ENCODE data around the gene HS6ST3. TPM values are rescaled to one million over a fixed set of nuclear protein-coding genes. Genes with fewer than 3 reads are reported as not detected.

The HS6ST3 gene
- total RNA-seq, 2 donors from 2014 or later, result not detected

DNA sequence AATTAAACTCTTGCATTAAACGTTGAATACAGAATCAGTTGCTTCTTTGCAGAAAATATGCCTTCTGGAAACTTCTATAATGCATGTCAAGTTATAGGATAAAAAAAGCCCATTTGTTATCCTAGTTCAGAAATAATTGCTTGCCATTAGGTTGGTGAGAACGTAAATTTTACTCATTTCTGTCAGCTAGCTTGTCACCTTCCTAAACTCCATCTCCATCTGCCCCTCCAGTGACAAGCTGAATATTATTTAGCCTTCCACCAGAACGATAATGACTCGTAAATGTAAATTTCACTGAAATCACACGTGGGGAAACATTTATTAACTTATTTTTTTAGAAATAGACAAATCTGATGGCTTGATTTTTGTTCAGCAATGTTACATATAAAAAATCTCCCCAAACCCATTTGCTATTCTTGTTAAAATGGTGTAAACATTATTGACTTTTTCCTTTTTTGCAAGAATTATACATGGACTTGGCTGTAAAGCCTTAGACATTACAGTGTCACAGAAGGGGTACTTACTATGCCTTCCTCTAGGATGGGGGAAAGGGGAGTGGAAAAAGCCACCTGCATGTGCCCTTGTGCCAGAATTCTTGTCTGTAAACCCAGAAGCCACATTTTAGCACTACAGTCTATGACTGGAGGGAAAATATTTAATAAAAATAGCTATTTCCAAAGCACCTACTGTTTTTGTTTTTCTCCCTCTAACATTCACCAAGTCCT lies 577.5 kb downstream of the HS6ST3 start:
- no peak for ATAC-seq
- Mint-ChIP-seq H3K36me3 (peaks cover 0 to 8% of the 10 kb centered on the region in 2 donors), H3K27ac (no peak overlapping the region), H3K9me3 (peaks cover 7 to 23% of the 10 kb centered on the region in 2 donors)
- no peak for DNase-seq (ENCODE audit: low spot score in 2 of 2)

DNA sequence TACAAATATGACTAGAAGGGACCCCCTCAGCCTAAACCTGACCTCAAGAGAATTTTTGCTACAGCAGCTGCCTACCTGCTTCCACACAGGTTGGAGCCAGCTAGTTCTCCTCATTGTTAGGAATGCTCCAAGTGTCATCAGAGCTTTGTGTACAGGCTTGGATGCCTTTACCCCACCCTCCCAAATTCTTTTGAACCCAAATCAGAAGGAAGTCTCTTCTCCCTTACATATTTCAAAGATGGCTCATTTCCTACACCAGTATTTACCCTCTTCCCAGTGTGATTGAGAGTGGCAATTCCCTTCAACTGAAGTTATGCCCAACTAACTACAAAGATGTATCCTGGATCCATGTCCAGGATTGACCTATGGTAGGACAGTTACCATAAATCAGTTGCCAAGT lies 581.2 kb downstream of the HS6ST3 start:
- no peak overlapping the region for H3K27ac Mint-ChIP-seq
- no peak for DNase-seq (ENCODE audit: low spot score in 2 of 2)
- H3K9me3 Mint-ChIP-seq, result peaks cover 12 to 24% of the 10 kb centered on the region in 2 donors
- H3K36me3 Mint-ChIP-seq, result no peaks in the 10 kb centered on the region
- no peak for ATAC-seq

DNA sequence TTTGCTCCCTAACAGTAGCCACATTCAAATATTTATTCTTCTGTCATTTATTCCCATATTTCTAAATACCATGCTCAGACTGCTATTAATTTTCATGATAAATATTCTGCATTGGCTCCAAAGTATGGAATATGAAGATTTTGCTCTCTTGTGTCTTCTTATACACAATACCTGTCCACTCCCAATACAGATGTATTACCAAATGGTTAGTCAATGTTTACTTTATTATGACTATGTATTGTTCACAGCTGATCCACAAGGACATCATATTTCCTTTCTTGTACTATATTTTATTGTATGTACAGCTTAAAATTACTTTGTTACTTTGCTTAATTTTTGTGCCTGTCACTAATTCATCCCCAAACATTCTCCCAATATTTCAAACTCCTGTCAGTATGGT lies 582.1 kb downstream of the HS6ST3 start:
- peaks cover 12 to 24% of the 10 kb centered on the region in 2 donors for H3K9me3 Mint-ChIP-seq
- no peaks in the 10 kb centered on the region for H3K36me3 Mint-ChIP-seq
- no peak for DNase-seq (ENCODE audit: low spot score in 2 of 2)
- no peak for ATAC-seq
- H3K27ac Mint-ChIP-seq, result no peak overlapping the region

DNA sequence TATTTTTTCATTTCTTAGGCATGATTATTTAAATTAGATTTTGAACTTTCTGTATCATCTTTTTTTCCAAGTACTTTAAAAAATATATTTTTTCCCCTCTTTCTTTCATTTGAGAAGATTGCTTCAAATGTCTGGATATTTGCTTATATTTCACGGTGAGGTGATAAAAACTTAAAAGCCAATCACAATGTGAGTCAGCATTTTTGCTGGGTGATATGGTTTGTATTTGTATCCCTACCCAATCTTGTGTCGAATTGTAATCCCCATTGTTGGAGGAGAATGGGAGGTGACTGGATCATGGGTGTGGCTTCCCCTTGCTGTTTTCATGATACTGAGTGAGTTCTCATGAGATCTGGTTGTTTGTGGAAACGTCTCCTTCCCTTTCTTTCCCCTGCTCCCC lies 583.9 kb downstream of the HS6ST3 start:
- no peaks in the 10 kb centered on the region for H3K36me3 Mint-ChIP-seq
- no peak for ATAC-seq
- peaks cover 12 to 21% of the 10 kb centered on the region in 2 donors for H3K9me3 Mint-ChIP-seq
- no peak overlapping the region for H3K27ac Mint-ChIP-seq
- no peak for DNase-seq (ENCODE audit: low spot score in 2 of 2)

DNA sequence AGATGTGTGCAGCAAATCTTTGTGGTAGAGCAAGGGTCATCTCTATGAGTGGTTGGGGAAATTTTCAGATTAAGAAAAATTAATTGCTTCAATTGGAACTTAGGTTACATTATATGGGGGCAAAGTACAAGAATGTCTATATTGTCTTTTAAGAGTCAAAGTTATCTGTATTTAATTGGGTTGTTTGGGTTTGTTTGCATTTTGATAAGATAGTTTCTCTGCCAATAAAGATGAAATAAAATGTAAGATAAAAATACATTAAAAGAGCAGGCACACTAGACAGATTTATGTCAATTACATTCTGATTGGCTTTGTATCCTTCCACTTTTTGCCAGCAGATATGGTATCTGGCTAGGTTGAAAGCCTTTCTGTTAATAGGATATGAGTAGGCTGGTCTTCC lies 587.1 kb downstream of the HS6ST3 start:
- DNase-seq (ENCODE audit: low spot score in 2 of 2) (no peak), ATAC-seq (no peak)
- H3K9me3 Mint-ChIP-seq, result peaks cover 19 to 21% of the 10 kb centered on the region in 2 donors
- H3K27ac Mint-ChIP-seq, result no peak overlapping the region
- H3K36me3 Mint-ChIP-seq, result no peaks in the 10 kb centered on the region

DNA sequence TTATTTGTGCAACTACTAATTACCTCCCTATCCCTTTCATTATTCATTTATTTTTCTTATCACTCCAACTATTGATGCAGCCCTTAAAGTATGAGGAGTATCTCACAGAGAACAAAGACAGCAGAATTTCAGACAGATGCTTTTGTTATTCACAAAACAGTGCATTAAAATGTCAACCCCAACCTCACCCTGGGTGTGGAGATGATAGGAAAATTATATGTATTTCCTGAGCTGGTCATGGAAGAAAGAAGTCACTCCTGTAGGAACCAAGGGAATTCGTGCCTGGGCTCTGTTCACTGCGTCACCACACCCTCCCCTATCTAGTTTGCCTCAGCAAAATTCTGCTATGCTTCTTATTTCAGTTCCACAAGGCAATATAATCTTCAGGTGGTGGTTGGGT lies 588.9 kb downstream of the HS6ST3 start:
- peaks cover 13 to 16% of the 10 kb centered on the region in 2 donors for H3K9me3 Mint-ChIP-seq
- H3K27ac Mint-ChIP-seq, result no peak overlapping the region
- no peaks in the 10 kb centered on the region for H3K36me3 Mint-ChIP-seq
- ATAC-seq, result no peak
- no peak for DNase-seq (ENCODE audit: low spot score in 2 of 2)

DNA sequence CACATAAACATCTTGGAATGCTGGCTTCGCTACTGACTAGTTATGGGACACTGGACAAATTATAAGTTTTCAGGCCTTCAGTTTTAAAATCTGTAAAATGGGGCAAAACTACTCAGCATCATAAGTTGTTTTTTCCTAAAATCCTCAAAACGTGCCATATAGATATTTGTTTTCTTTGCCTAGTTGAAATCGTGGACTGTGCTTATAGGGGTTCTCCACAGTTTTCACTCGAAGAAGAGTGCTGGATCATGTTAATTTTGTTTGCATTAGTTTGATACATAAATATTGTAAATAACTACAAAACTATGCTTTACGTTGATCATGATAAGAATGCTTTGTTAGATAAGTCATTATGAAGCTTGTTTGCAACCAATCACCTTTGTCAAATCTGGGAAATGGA lies 591.0 kb downstream of the HS6ST3 start:
- no peak overlapping the region for H3K27ac Mint-ChIP-seq

DNA sequence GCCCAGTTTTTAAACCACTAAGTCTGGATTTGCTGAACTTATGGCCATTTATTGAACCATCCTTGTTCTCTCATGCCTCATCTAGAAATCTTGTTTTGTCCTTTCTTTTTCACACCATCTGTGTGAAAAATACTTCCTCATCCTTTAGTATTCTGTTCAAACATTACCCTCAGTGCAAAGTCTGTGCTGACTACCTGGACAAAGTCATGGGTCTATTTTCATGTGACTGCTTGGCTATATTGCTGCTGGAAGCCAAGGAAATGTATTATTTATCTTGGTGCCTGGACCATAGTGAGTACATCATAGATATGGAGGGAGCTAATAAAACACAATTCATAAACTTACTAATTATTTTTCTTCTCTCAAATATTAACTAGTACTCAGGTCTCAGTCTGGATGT lies 591.9 kb downstream of the HS6ST3 start:
- no peaks in the 10 kb centered on the region for H3K36me3 Mint-ChIP-seq
- H3K27ac Mint-ChIP-seq, result no peak overlapping the region
- H3K9me3 Mint-ChIP-seq, result peaks cover 13 to 14% of the 10 kb centered on the region in 2 donors
- DNase-seq (ENCODE audit: low spot score in 2 of 2) (no peak), ATAC-seq (no peak)

More for the DNA sequence above, 591.0 kb downstream of the HS6ST3 start:
- DNase-seq (ENCODE audit: low spot score in 2 of 2) (no peak), ATAC-seq (no peak)
- H3K36me3 Mint-ChIP-seq, result no peaks in the 10 kb centered on the region
- peaks cover 13 to 14% of the 10 kb centered on the region in 2 donors for H3K9me3 Mint-ChIP-seq

DNA sequence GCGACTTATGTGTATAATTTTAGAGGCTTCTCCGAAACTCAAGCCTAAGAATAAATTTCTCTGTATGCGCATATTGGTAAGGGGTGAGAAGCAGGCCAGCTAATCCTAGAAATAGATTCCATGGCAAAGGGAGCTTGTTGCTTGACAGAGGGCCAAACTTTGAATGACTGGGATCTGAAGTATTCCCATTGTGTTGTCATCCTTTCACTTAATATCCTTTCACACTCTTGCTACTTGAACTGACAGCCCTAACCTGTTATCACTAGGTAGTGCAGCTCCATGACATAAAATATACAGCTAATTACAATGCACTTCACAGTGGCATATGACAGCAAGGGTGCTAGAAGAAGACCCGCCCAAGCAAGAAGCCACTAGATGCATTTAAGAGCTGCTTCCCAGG lies 594.6 kb downstream of the HS6ST3 start:
- H3K36me3 Mint-ChIP-seq, result no peaks in the 10 kb centered on the region
- ATAC-seq, result no peak
- no peak for DNase-seq (ENCODE audit: low spot score in 2 of 2)
- no peak overlapping the region for H3K27ac Mint-ChIP-seq
- H3K9me3 Mint-ChIP-seq, result peaks cover 13 to 15% of the 10 kb centered on the region in 2 donors

DNA sequence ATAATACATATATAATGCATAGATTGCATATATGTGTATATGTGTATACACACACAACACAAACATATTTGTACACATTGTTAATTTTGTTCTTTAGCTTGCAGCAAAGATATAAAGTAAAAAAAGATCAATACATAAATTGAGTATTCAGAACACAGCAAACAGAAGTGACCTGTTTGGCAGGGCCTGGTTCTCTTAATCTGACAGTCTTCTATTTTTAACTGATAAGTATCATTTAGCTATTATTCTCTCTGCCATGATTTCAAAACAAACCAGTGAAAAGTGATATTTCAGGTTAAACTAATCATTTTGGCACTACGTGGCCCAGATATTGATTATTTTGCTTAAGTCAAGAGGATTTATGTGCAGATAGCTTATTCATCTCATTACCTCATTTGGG lies 595.0 kb downstream of the HS6ST3 start:
- no peak for DNase-seq (ENCODE audit: low spot score in 2 of 2)
- Mint-ChIP-seq H3K27ac (no peak overlapping the region), H3K36me3 (no peaks in the 10 kb centered on the region), H3K9me3 (peaks cover 10 to 14% of the 10 kb centered on the region in 2 donors)
- ATAC-seq, result no peak

DNA sequence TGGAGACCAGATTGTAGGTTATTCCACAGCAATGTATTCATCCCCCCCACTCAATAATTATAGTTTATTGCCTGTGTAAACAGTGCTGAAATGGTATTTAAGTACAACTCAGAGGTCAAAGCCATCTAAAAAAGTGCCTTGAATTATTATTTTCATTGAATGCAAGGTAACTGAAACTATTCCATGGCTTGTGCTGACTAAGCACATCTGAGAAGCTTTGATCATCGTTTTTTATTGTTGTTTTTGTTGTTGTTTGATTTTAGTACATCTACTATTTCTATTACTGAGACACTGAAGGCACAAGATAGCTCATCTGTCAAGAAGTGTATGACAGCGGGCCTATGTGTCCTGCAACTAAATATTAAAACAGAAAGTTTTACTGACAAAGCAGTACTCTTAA lies 596.4 kb downstream of the HS6ST3 start:
- Mint-ChIP-seq H3K27ac (no peak overlapping the region), H3K9me3 (peaks cover 8 to 10% of the 10 kb centered on the region in 2 donors), H3K36me3 (no peaks in the 10 kb centered on the region)
- no peak for DNase-seq (ENCODE audit: low spot score in 2 of 2)
- no peak for ATAC-seq

DNA sequence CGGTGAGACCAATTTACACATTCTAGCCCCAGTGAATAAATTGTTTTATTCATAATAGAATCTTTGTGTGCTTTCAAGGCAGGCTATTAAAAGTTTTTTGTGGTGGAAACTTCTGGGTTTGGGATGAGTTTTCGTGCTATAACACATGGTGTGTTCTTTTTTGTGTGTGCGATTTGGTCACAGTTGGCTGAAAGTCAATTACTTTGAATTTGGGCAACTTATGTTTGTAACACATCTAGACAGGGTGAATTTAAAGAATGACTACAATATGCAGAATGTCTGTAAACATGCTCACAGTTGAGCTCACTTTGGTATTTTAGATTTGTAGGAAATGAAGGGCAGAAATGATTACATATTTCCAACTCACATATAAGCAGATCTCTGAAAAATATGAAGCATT lies 597.3 kb downstream of the HS6ST3 start:
- Mint-ChIP-seq H3K9me3 (peaks cover 7 to 9% of the 10 kb centered on the region in 2 donors), H3K36me3 (no peaks in the 10 kb centered on the region), H3K27ac (no peak overlapping the region)
- no peak for ATAC-seq
- DNase-seq (ENCODE audit: low spot score in 2 of 2), result no peak

DNA sequence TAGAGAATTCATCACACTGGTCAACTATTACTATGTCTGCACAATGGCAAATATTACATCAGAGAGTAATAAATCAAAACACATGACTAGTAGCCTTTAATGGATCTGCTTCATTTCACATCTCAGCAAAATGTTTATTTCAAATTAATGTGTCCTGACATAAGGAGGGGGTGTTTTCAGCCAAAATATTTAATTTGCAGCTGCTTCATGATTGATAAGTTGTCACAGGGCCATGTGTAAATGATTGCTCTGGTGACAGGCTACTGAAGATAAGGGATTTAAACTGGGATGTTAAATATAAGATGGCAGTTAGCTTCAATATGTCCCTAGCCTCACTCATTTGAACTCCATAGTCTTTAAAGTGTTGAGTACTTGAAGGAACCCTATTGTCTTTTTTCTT lies 601.1 kb downstream of the HS6ST3 start:
- ATAC-seq (no peak), DNase-seq (ENCODE audit: low spot score in 2 of 2) (no peak)
- Mint-ChIP-seq H3K27ac (no peak overlapping the region), H3K36me3 (no peaks in the 10 kb centered on the region), H3K9me3 (peaks cover 0 to 9% of the 10 kb centered on the region in 2 donors)

DNA sequence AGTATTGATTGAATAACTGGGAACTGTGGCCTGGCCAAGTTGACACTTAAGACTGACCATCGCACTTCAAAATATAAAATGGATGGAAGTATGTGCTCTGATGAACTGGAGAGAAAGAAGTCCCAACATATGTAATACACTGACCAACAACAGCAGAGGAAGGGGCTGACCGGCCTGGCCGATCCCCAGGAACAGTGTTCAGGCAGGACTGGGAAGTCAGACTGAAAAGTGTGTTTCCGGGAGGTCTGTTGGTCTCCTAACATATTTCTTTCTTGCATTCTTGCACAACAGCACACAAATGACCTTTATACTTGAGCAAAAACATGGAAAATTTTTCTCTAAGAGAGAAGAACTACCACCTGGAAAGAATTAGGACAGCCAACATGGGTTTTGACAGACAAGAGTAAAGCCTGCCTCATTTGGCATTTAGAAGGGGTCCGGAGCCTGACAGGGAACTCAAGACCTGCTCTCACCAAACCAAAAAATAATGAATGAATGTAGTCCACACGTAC lies 606.5 kb downstream of the HS6ST3 start:
- H3K36me3 Mint-ChIP-seq, result no peaks in the 10 kb centered on the region
- ATAC-seq (no peak), DNase-seq (ENCODE audit: low spot score in 2 of 2) (no peak)
- H3K27ac Mint-ChIP-seq, result no peak overlapping the region
- H3K9me3 Mint-ChIP-seq, result peaks cover 7 to 9% of the 10 kb centered on the region in 2 donors

DNA sequence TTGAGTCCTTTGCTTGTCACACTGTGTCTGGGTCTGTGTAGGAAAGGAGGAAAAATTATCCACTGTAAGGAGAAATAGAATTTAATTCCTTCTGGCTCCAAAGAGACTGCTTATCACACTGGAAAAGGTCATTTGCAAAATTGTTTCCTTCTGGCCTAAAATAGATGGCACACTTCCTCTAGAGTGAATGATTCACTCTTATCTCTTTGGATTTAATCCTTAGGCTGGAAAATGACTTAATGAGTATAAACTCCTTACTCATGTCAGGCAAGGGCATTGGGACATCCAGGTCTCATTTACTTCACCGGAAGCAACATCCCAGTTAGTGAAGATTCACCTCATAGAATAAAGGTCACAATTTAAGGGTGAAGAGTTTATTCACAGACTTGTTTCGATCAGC lies 610.8 kb downstream of the HS6ST3 start:
- H3K9me3 Mint-ChIP-seq, result peaks cover 8 to 15% of the 10 kb centered on the region in 2 donors
- ATAC-seq (no peak), DNase-seq (ENCODE audit: low spot score in 2 of 2) (no peak)
- H3K36me3 Mint-ChIP-seq, result no peaks in the 10 kb centered on the region
- no peak overlapping the region for H3K27ac Mint-ChIP-seq

DNA sequence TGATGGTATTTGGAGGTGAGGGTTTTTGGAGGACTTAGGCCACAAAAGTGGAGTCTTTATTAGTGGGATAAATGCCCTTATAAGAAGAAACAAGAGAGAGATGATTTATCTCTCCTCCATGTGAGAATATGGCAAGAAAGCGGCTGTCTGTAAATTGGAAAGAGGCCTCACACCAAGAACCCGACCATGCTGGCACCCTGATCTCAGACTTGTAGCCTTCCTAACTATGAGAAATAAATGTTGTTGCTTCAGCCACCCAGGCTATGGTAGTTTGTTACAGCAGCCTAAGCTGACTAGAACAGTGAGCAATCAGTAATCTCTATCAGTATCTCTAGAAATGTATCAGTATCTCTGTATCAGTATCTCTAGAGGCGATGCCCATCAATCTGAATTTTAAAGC lies 617.2 kb downstream of the HS6ST3 start:
- Mint-ChIP-seq H3K27ac (no peak overlapping the region), H3K9me3 (peaks cover 12 to 18% of the 10 kb centered on the region in 2 donors), H3K36me3 (no peaks in the 10 kb centered on the region)
- DNase-seq (ENCODE audit: low spot score in 2 of 2) (no peak), ATAC-seq (no peak)

DNA sequence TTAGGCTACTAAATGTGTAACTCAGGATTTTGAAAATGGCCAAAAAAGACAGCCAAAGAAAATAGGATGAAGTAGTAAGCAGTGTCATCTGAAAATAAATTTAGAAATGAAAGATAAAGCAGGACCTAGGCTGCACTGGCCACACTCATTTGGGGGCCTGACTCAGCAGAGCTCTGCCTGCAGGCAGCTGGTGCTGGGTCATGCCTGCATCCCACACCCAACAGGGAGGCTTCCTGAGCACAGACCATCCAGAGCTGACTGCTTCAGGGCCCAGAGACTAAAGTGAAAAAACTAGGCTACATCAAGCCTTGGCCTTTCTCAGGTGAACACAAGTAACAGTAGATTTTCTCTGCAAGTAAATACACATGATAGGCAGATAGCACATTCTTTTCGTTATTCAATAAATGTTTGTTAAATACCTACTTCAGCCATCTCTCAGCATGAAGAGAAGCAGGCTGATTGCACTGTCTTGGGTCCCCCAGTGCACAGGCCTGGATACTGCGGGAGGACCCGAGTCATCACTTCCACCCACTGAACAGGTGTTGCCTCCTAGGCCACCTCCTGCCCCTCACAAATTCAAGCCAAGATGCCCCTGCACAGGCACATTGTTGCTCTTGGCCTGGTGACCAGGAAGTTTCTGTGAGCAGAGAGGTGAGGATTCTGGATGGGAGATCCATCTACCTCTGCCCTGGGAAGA lies 620.4 kb downstream of the HS6ST3 start:
- ATAC-seq, result no peak
- Mint-ChIP-seq H3K36me3 (no peaks in the 10 kb centered on the region), H3K9me3 (peaks cover 10 to 12% of the 10 kb centered on the region in 2 donors), H3K27ac (no peak overlapping the region)
- no peak for DNase-seq (ENCODE audit: low spot score in 2 of 2)

DNA sequence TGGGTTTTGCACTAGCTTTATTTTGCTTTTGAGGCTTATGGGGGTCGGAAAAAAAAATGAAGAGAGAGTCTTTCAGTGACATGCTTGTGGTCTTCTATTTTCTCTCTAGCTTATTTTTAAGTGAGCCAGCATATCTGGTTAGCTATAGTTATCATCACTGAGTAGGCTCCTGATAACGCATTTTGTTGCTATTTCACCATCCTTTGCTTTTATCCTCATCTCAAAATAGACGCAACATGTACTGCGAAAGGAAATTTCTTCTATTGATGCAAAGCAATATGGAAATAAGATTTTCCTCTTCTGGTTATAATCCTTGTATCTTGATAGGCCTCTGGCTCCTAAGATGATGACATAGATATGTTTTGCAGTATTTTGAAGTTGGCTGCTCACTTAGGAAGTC lies 630.5 kb downstream of the HS6ST3 start:
- Mint-ChIP-seq H3K9me3 (peaks cover 4 to 7% of the 10 kb centered on the region in 2 donors), H3K36me3 (no peaks in the 10 kb centered on the region), H3K27ac (no peak overlapping the region)
- ATAC-seq (no peak), DNase-seq (ENCODE audit: low spot score in 2 of 2) (no peak)
